Heart right ventricle (tissue), 16 donors: Measurements from ENCODE around the gene HSD11B1L. TPM values are rescaled to one million over a fixed set of nuclear protein-coding genes. Genes with fewer than 3 reads are reported as not detected.
A peak's percentile ranks its signal among the peaks of the same experiment; 100 is the strongest.
"Not testable (repeated sequence)": the region's sequence is repeated elsewhere in the genome, so short reads cannot be mapped to it uniquely, and the experiment has no call there.

Experiments
- ATAC-seq, 8 donors: fragments of 200-7000 bp; cut with Tn5 transposase; one replicate each; pipeline ENCODE4 v1.9.1; 2020; ENCODE audit warnings: mild to moderate bottlenecking in 8 of 8, moderate library complexity in 8 of 8, moderate number of reproducible peaks in 1 of 8
- DNase-seq, 2 donors: peaks; one replicate each; pipeline ENCODE4 v3.0.0-alpha.2; 2020
- H3K27ac ChIP-seq, 10 donors: fragments of 200-600 bp; sonication (generic) in 2 of 10; one replicate each; pipeline versions ENCODE4 v1.5.0 to v1.8.0; 2020 to 2022; ENCODE audit warnings: mild to moderate bottlenecking in 3 of 10
- H3K27me3 ChIP-seq, 7 donors: fragments of 200-600 bp; one replicate each; pipeline ENCODE4 v1.8.0; 2021 to 2022; ENCODE audit warnings: mild to moderate bottlenecking in 2 of 7
- H3K36me3 ChIP-seq, 9 donors: fragments of 200-600 bp; sonication (generic) in 1 of 9; one replicate each; pipeline versions ENCODE4 v1.5.0 to v1.8.0; 2020 to 2022; ENCODE audit warnings: mild to moderate bottlenecking in 2 of 9
- H3K4me1 ChIP-seq, 9 donors: fragments of 200-600 bp; sonication (generic) in 1 of 9; one replicate each; pipeline versions ENCODE4 v1.5.0 to v1.8.0; 2020 to 2022; ENCODE audit warnings: mild to moderate bottlenecking in 4 of 9
- H3K4me3 ChIP-seq, 10 donors: fragments of 200-600 bp; sonication (generic) in 2 of 10; one replicate each; pipeline versions ENCODE4 v1.5.0 to v1.8.0; 2020 to 2022; ENCODE audit warnings: mild to moderate bottlenecking in 7 of 10, moderate library complexity in 2 of 10
- H3K9me3 ChIP-seq, 11 donors: fragments of 200-600 bp in 10 of 11; sonication (generic) in 2 of 11; one replicate each; pipeline versions ENCODE4 v1.5.0 to v1.8.0; 2013 to 2022; ENCODE audit warnings: mild to moderate bottlenecking in 2 of 11, control low read depth in 1 of 11, moderate library complexity in 1 of 11
- WGBS, 2 donors: extraction: QIAGEN DNeasy Blood & Tissue Kit; methylation state at CpG; one replicate each; pipeline ENCODE4 v1.1.7; 2013; ENCODE audit warnings: inconsistent platforms in 1 of 2; 5-methylcytosine and 5-hydroxymethylcytosine counted together
- intact Hi-C, 10 donors: fragments of 100-400 bp; cut with DNase I; formaldehyde crosslinking; loops; one replicate each; pipeline versions ENCODE4 v1.11.1 to v1.14.2; 2022
- polyA plus RNA-seq, 2 donors: library from polyadenylated mRNA; stranded (reverse); fragments of 200-250 nt; gene quantifications; one replicate each; pipeline ENCODE4 v1.2.3, GENCODE V29; 2013
- total RNA-seq, 10 donors: library from RNA; stranded (reverse); fragmentation: NEBNext Ultra II Directional in 3 of 10; extraction: Animal tissue kit (Norgen Biotek cat#: 25700) in 3 of 10; gene quantifications; one replicate each; pipeline versions ENCODE4 v1.2.1 to v1.2.4, GENCODE V29; 2021 to 2023
- TF ChIP-seq, protein P1 (sequence below), 9 donors: fragments of 200-600 bp; sonication (generic) in 2 of 9; IDR thresholded peaks; one replicate each; pipeline versions ENCODE4 v1.5.0 to v1.8.0; 2021 to 2022; ENCODE audit warnings: antibody characterized with exemption in 9 of 9, mild to moderate bottlenecking in 5 of 9, moderate library complexity in 1 of 9
- donor health status: Arrhythmogenic right ventricular cardiomyopathy.
- donor health status: ischemic (EF 13 %, LVEDD 7.1; RV severe dilation, severe dysfunction).
- donor health status: healthy with polysubstance abuse.
- donor health status: DM: no; HTN: yes; CAD: no.
- donor health status: DM: no; HTN: no; CAD: no.
- donor health status: ischemic (EF 25% LVEDD 6.9; RV normal size, moderate dysfunction).
- donor health status: ischemic (EF 25% LVEDD 5.7; RV mildly dilated, moderate dysfunction).
- donor health status: healthy.
- donor health status: DM: yes; HTN: yes; CAD: no.
- donor health status: Ischemic cardiomyopathy.
- donor health status: ischemic (EF 35%, LVEDD 5.7; RV mildly dilated, moderate dysfunction).
- donor health status: nonischemic (EF 11% LVEDD 7.7; RV severe dilation, severe dysfunction).
- donor health status: DM: yes; HTN: yes; CAD: no.
- donor health status: PGD.
- donor health status: ischemic (EF 29% LVEDD 5.4; RV normal size, mild dysfunction).
- donor health status: nonischemic (EF 23%, LVEDD 6.1; RV moderate dilation, normal function).

Gene HSD11B1L
- total and polyA plus RNA-seq, 12 donors = 3.3 to 13.2 (median 4.3) TPM

DNA sequence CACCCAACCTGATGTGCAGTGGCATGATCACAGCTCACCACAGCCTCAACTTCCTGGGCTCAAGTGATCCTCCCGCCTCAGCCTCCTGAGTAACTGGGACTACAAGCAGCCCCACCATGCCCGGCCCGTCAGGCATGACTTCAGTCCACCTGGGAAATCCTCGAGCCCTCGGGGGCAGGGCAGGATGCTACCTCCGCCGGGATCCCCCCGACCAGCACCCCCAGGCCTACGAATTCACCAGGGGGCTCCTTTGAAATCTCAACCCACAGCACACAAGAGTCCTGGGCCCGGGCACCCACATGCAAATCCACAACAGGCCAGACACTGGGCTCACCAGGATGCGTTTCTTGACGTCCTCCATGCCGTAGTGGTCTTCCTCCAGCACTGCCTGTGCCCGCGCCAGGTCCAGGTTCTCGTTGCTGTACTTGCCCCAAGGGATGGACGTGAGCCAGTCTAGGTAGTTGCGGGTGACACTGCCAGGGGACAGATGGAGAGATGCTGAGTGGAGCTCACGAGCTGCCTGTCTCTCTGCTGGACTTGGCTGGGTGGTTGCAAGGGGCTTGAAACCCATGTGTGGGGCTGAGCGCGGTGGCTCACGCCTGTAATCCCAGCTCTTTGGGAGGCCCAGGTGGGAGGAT, 19.7 kb downstream of the HSD11B1L start:
- TF ChIP-seq, protein P1, sequence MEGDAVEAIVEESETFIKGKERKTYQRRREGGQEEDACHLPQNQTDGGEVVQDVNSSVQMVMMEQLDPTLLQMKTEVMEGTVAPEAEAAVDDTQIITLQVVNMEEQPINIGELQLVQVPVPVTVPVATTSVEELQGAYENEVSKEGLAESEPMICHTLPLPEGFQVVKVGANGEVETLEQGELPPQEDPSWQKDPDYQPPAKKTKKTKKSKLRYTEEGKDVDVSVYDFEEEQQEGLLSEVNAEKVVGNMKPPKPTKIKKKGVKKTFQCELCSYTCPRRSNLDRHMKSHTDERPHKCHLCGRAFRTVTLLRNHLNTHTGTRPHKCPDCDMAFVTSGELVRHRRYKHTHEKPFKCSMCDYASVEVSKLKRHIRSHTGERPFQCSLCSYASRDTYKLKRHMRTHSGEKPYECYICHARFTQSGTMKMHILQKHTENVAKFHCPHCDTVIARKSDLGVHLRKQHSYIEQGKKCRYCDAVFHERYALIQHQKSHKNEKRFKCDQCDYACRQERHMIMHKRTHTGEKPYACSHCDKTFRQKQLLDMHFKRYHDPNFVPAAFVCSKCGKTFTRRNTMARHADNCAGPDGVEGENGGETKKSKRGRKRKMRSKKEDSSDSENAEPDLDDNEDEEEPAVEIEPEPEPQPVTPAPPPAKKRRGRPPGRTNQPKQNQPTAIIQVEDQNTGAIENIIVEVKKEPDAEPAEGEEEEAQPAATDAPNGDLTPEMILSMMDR (IDR thresholded peaks at IDR 0.05) = no peak
- ATAC-seq (no peak), DNase-seq (no peak)
- Histone ChIP-seq H3K9me3 (no peaks in the 10 kb centered on the region), H3K36me3 (peaks cover 5 to 86% (median 56%) of the 10 kb centered on the region in 9 donors), H3K4me3 (no peak overlapping the region), H3K27me3 (no peaks in the 10 kb centered on the region), H3K4me1 (no peaks in the 10 kb centered on the region), H3K27ac (no peak overlapping the region)
- 96 to 97% methylated on average over 22 of the region's 22 CpGs for WGBS, 2 donors
- intact Hi-C loops = no loop called here

DNA sequence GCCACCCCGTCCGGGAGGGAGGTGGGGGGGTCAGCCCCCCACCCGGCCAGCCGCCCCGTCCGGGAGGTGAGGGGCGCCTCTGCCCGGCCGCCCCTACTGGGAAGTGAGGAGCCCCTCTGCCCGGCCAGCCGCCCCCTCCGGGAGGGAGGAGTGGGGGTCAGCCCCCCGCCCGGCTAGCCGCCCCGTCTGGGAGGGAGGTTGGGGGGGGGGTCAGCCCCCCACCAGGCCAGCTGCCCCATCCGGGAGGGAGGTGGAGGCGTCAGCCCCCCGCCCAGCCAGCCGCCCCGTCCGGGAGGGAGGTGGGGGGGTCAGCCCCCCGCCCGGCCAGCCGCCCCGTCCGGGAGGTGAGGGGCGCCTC, 21.2 kb downstream of the HSD11B1L start:
- WGBS, 2 donors = 91 to 92% methylated on average over 14 to 17 of the region's 28 CpGs
- intact Hi-C loops, ATAC-seq, H3K27ac ChIP-seq, H3K4me1 ChIP-seq, H3K9me3 ChIP-seq, H3K27me3 ChIP-seq, DNase-seq, H3K4me3 ChIP-seq: not testable (repeated sequence)
- H3K36me3 ChIP-seq = peaks cover 0 to 86% (median 56%) of the 10 kb centered on the region in 9 donors

DNA sequence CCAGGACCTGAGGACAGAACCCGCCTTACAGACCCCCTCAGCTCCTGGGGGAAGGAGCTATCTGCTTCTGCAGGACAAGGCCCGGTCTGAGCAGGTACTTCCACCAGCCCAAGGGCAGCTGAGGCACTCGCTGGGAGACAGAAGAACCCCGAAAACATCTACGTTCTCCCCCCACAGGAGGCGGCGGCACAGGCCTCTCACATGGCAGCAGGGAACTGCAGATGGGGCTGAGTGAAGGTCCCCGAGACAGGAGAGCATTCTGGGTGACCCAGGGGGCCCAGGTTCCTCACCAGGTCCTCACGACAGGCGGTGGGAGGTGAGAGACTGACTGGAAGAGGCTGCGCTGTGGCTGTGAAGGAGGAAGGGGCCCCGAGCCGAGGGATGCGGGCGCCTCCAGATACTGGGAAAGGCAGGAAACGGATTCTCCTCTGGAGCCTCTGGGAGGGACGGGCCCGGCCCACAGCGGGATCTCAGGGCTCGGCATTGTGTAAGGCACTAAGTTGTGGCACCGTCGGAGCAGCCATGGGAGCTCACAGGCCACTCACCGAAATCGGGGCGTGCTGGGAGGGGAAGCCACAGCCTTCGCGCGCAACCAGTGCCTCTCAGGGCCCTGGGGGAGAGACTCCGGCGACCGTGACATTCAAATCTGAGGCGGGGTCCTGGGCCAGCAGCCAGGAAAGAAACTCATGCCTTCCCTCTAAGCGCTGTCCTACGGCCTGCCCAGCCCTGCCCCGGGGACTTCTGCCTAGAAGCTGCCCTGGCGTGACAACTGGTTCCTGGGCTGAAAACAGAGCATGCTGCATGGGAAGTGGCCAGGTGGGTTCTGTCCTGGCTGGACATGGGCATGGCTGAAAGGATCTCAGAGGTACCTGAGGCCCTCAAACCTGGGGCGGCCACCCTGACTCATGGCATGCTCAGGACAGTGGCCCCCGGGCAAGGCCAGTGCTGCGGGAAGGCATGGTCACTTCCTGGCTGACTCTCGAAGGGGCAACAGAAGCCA, 23.3 kb downstream of the HSD11B1L start:
- intact Hi-C loops = no loop called here
- 96 to 97% methylated on average over 40 of the region's 40 CpGs for WGBS, 2 donors
- Histone ChIP-seq H3K36me3 (peaks cover 0 to 89% (median 56%) of the 10 kb centered on the region in 9 donors), H3K9me3 (no peaks in the 10 kb centered on the region), H3K4me3 (no peak overlapping the region), H3K27me3 (no peaks in the 10 kb centered on the region), H3K27ac (no peak overlapping the region), H3K4me1 (no peaks in the 10 kb centered on the region)
- TF ChIP-seq, protein P1 (IDR thresholded peaks at IDR 0.05) = no peak
- peak in 2 of 8 donors; percentile 5 to 17 for ATAC-seq
- DNase-seq = no peak

DNA sequence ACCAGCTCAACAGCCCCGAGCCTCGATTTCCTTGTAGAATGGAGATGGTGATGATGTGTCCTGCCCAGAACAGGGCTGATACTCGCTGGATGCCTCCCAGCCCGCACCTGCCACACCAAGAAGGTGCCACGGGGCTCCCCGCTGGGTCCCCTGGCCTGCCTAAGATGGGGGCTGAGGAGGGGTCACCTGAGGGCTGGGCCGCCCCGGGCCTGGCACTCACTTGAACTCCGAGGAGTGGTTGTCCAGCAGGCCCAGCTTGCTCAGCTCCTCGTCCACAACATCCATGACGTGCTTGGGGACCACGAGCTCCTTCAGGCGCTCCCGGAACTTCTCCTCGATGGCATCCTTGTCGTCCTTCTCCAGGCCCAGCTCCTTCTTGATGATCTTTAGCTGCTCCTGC, 24.7 kb downstream of the HSD11B1L start:
- Histone ChIP-seq H3K36me3 (peaks cover 0 to 89% (median 56%) of the 10 kb centered on the region in 9 donors), H3K27ac (no peak overlapping the region), H3K4me3 (no peak overlapping the region), H3K27me3 (no peaks in the 10 kb centered on the region), H3K9me3 (no peaks in the 10 kb centered on the region), H3K4me1 (no peaks in the 10 kb centered on the region)
- no peak for DNase-seq
- 84 to 85% methylated on average over 16 of the region's 16 CpGs for WGBS, 2 donors
- TF ChIP-seq, protein P1 (IDR thresholded peaks at IDR 0.05) = no peak
- peak in 2 of 8 donors; percentile 19 to 25 for ATAC-seq
- intact Hi-C loops = no loop called here
